ENCODE results near the gene ATF7IP. TPM values are rescaled to one million over a fixed set of nuclear protein-coding genes. Genes with fewer than 3 reads are reported as not detected.
"Not testable (repeated sequence)": the region's sequence is repeated elsewhere in the genome, so short reads cannot be mapped to it uniquely, and the experiment has no call there.

Gene ATF7IP
- total RNA-seq, 1 experiment from 2014 or later, result 32.0 TPM

- peak; percentile 90 for DNase-seq (ENCODE audit: low read depth)
- in situ Hi-C loops (cut with HindIII; ENCODE audit: low pct_unique_long_range_greater_than_20kb, low sequenced_read_pairs), result no loop called here
These were observed 38.3 kb downstream of the ATF7IP start for GRCh38 chr12:14403711-14404196.

- DNase-seq (ENCODE audit: low read depth); in situ Hi-C loops (cut with HindIII; ENCODE audit: low pct_unique_long_range_greater_than_20kb, low sequenced_read_pairs): not testable (repeated sequence)
These were observed 39.9 kb downstream of the ATF7IP start for GRCh38 chr12:14405407-14405806.

- in situ Hi-C loops (cut with HindIII; ENCODE audit: low pct_unique_long_range_greater_than_20kb, low sequenced_read_pairs), result no loop called here
- peak; percentile 45 for DNase-seq (ENCODE audit: low read depth)
These were observed 42.7 kb downstream of the ATF7IP start for GRCh38 chr12:14408208-14408607.

GRCh38 chr12:14410177-14410576, 44.7 kb downstream of the ATF7IP start:
- in situ Hi-C loops (cut with HindIII; ENCODE audit: low pct_unique_long_range_greater_than_20kb, low sequenced_read_pairs), result no loop called here
- no peak for DNase-seq (ENCODE audit: low read depth)

- in situ Hi-C loops (cut with HindIII; ENCODE audit: low pct_unique_long_range_greater_than_20kb, low sequenced_read_pairs), result no loop called here
- DNase-seq (ENCODE audit: low read depth), result no peak
These were observed 45.5 kb downstream of the ATF7IP start for GRCh38 chr12:14410841-14411569.

- DNase-seq (ENCODE audit: low read depth), result no peak
- in situ Hi-C loops (cut with HindIII; ENCODE audit: low pct_unique_long_range_greater_than_20kb, low sequenced_read_pairs), result no loop called here
These were observed 51.2 kb downstream of the ATF7IP start for GRCh38 chr12:14416658-14417057.

GRCh38 chr12:14417715-14418114, 52.2 kb downstream of the ATF7IP start:
- in situ Hi-C loops (cut with HindIII; ENCODE audit: low pct_unique_long_range_greater_than_20kb, low sequenced_read_pairs), result no loop called here
- no peak for DNase-seq (ENCODE audit: low read depth)

GRCh38 chr12:14418451-14418890, 53.0 kb downstream of the ATF7IP start:
- in situ Hi-C loops (cut with HindIII; ENCODE audit: low pct_unique_long_range_greater_than_20kb, low sequenced_read_pairs), result no loop called here
- DNase-seq (ENCODE audit: low read depth), result no peak

GRCh38 chr12:14422516-14423230, 57.2 kb downstream of the ATF7IP start:
- DNase-seq (ENCODE audit: low read depth), result no peak
- in situ Hi-C loops (cut with HindIII; ENCODE audit: low pct_unique_long_range_greater_than_20kb, low sequenced_read_pairs), result no loop called here

- in situ Hi-C loops (cut with HindIII; ENCODE audit: low pct_unique_long_range_greater_than_20kb, low sequenced_read_pairs), result no loop called here
These were observed 59.1 kb downstream of the ATF7IP start for GRCh38 chr12:14424545-14424944.

GRCh38 chr12:14426792-14427191, 61.3 kb downstream of the ATF7IP start:
- no peak for DNase-seq (ENCODE audit: low read depth)
- in situ Hi-C loops (cut with HindIII; ENCODE audit: low pct_unique_long_range_greater_than_20kb, low sequenced_read_pairs), result no loop called here

More at GRCh38 chr12:14424545-14424944, 59.1 kb downstream of the ATF7IP start:
- no peak for DNase-seq (ENCODE audit: low read depth)

GRCh38 chr12:14427929-14428328, 62.4 kb downstream of the ATF7IP start:
- in situ Hi-C loops (cut with HindIII; ENCODE audit: low pct_unique_long_range_greater_than_20kb, low sequenced_read_pairs), result no loop called here
- DNase-seq (ENCODE audit: low read depth), result no peak

GRCh38 chr12:14430394-14430986, 65.0 kb downstream of the ATF7IP start:
- in situ Hi-C loops (cut with HindIII; ENCODE audit: low pct_unique_long_range_greater_than_20kb, low sequenced_read_pairs), result no loop called here
- no peak for DNase-seq (ENCODE audit: low read depth)

GRCh38 chr12:14431975-14432374, 66.5 kb downstream of the ATF7IP start:
- no peak for DNase-seq (ENCODE audit: low read depth)
- in situ Hi-C loops (cut with HindIII; ENCODE audit: low pct_unique_long_range_greater_than_20kb, low sequenced_read_pairs), result no loop called here

GRCh38 chr12:14435627-14436026, 70.1 kb downstream of the ATF7IP start:
- in situ Hi-C loops (cut with HindIII; ENCODE audit: low pct_unique_long_range_greater_than_20kb, low sequenced_read_pairs), result no loop called here
- no peak for DNase-seq (ENCODE audit: low read depth)

GRCh38 chr12:14442221-14442881, 76.9 kb downstream of the ATF7IP start:
- in situ Hi-C loops (cut with HindIII; ENCODE audit: low pct_unique_long_range_greater_than_20kb, low sequenced_read_pairs), result no loop called here
- no peak for DNase-seq (ENCODE audit: low read depth)

- in situ Hi-C loops (cut with HindIII; ENCODE audit: low pct_unique_long_range_greater_than_20kb, low sequenced_read_pairs), result no loop called here
- no peak for DNase-seq (ENCODE audit: low read depth)
These were observed 78.0 kb downstream of the ATF7IP start for GRCh38 chr12:14443531-14443930.

- DNase-seq (ENCODE audit: low read depth), result no peak
- in situ Hi-C loops (cut with HindIII; ENCODE audit: low pct_unique_long_range_greater_than_20kb, low sequenced_read_pairs), result no loop called here
These were observed 85.0 kb downstream of the ATF7IP start for GRCh38 chr12:14450479-14450878.

GRCh38 chr12:14452336-14452735, 86.9 kb downstream of the ATF7IP start:
- DNase-seq (ENCODE audit: low read depth), result no peak
- in situ Hi-C loops (cut with HindIII; ENCODE audit: low pct_unique_long_range_greater_than_20kb, low sequenced_read_pairs), result no loop called here

Measured in Caki2 (cell line).